GM12878 (cell line): ENCODE data around the gene SMIM38. TPM values are rescaled to one million over a fixed set of nuclear protein-coding genes. Genes with fewer than 3 reads are reported as not detected.

Experiments
- ATAC-seq: fragments of 200-7000 bp; cut with Tn5 transposase; 3 replicates; pipeline ENCODE4 v1.9.1; 2020; ENCODE audit warnings: mild to moderate bottlenecking, moderate library complexity
- BruUV-seq: library from RNA; stranded (reverse); fragments of 400-500 nt; replicated peaks from 2 replicates; lab custom pipeline; 2021; lab: Mats Ljungman, UMichigan
- CTCF ChIA-PET: fragments of 300-600 bp; sonication (Branson Sonifier 250); formaldehyde crosslinking; extraction: SDS; loops from one replicate; lab custom pipeline; 2021; ENCODE audit warnings: inconsistent platforms; lab: Yijun Ruan, JAX
- POLR2A ChIA-PET: fragments of 350-600 bp; formaldehyde crosslinking; extraction: SDS; loops from one replicate; lab custom pipeline; 2021; ENCODE audit warnings: inconsistent platforms; lab: Charles Lee
- RAD21 ChIA-PET: fragments of 300-600 bp; sonication (Branson Sonifier 250); formaldehyde crosslinking; loops from one replicate; lab custom pipeline; 2023; ENCODE audit warnings: antibody characterized with exemption; ENCODE audit not compliant: unreplicated experiment; lab: Charles Lee
- SMC1A ChIA-PET: fragments of 300-600 bp; sonication (Branson Sonifier 250); formaldehyde crosslinking; loops from one replicate; lab custom pipeline; 2023; ENCODE audit not compliant: unreplicated experiment, uncharacterized antibody; lab: Charles Lee
- DNase-seq: peaks from one replicate; pipeline ENCODE4 v3.0.0-alpha.2; 2011; ENCODE audit warnings: low read depth, low spot score
- FAIRE-seq: peaks from 3 replicates; lab custom pipeline; 2011; peaks lifted over from hg19 to GRCh38; lab: Jason Lieb, UNC
- H2AFZ ChIP-seq: 2 replicates; pipeline ENCODE4 v1.6.0; 2011; ENCODE audit warnings: low read depth, low read length, control low read depth; ENCODE audit not compliant: control insufficient read depth
- H3K27ac ChIP-seq: 2 replicates; pipeline ENCODE4 v1.5.1; 2011; ENCODE audit warnings: control low read depth; ENCODE audit not compliant: control insufficient read depth, insufficient read depth
- H3K27me3 ChIP-seq, 2 experiments: replicated peaks in 1 of 2; 2 replicates each; pipeline versions ENCODE4 v1.6.0 to v1.6.1; 2011; ENCODE audit warnings: low read length in 1 of 2; ENCODE audit not compliant: control insufficient read depth in 2 of 2, insufficient read depth in 2 of 2
- H3K36me3 ChIP-seq, 2 experiments: 2 replicates each; pipeline ENCODE4 v1.5.1; 2011; ENCODE audit warnings: low read length in 1 of 2; ENCODE audit not compliant: control insufficient read depth in 2 of 2, insufficient read depth in 2 of 2
- H3K4me1 ChIP-seq: 2 replicates; pipeline ENCODE4 v1.6.1; 2011; ENCODE audit warnings: mild to moderate bottlenecking, low read length, moderate library complexity, mixed read lengths; ENCODE audit not compliant: control insufficient read depth, insufficient read depth
- H3K4me2 ChIP-seq: 2 replicates; pipeline ENCODE4 v1.6.0; 2011; ENCODE audit warnings: control low read depth; ENCODE audit not compliant: control insufficient read depth, insufficient read depth
- H3K4me3 ChIP-seq: fragments of 200-600 bp; sonication (generic); 2 replicates; pipeline ENCODE4 v1.5.1; 2016
- H3K79me2 ChIP-seq: 2 replicates; pipeline ENCODE4 v1.6.0; 2011; ENCODE audit warnings: low read length; ENCODE audit not compliant: control insufficient read depth, insufficient read depth
- H3K9ac ChIP-seq: 2 replicates; pipeline ENCODE4 v1.8.0; 2011; ENCODE audit warnings: low read length, control low read depth, mixed read lengths; ENCODE audit not compliant: control insufficient read depth, insufficient read depth
- H3K9me3 ChIP-seq: replicated peaks from 3 replicates; pipeline ENCODE4 v1.5.1; 2011; ENCODE audit warnings: mild to moderate bottlenecking, low read length; ENCODE audit not compliant: control insufficient read depth, insufficient read depth
- H4K20me1 ChIP-seq: 2 replicates; pipeline ENCODE4 v1.6.0; 2011; ENCODE audit not compliant: control insufficient read depth, insufficient read depth
- ATF7 ChIP-seq: fragments of 450-650 bp; IDR thresholded peaks from 2 replicates; pipeline ENCODE4 v1.6.1; 2016; ENCODE audit warnings: low read depth, mild to moderate bottlenecking
- BHLHE40 ChIP-seq, 2 experiments: fragments of 450-650 bp in 1 of 2; IDR thresholded peaks; 2 replicates each; pipeline ENCODE4 v1.6.1; 2011 to 2017; ENCODE audit warnings: low read depth in 2 of 2, borderline replicate concordance in 1 of 2, improper control_type of control experiment in 1 of 2, low read length in 1 of 2, mild to moderate bottlenecking in 1 of 2
- GABPA ChIP-seq: IDR thresholded peaks from 2 replicates; pipeline ENCODE4 v1.6.1; 2014; ENCODE audit warnings: antibody characterized with exemption, low read depth, mild to moderate bottlenecking, inconsistent platforms
- KAT2A ChIP-seq: conservative IDR thresholded peaks from 2 replicates; pipeline ENCODE4 v1.6.1; 2011; ENCODE audit warnings: low read depth, low read length; ENCODE audit not compliant: control insufficient read depth
- POU2F2 ChIP-seq: IDR thresholded peaks from 3 replicates; pipeline ENCODE4 v1.6.1; 2011; ENCODE audit warnings: low read depth, mild to moderate bottlenecking, low read length, borderline replicate concordance
- ZBTB40 ChIP-seq: fragments of 450-650 bp; IDR thresholded peaks from 2 replicates; pipeline ENCODE4 v1.6.1; 2016; ENCODE audit warnings: mild to moderate bottlenecking, moderate library complexity, borderline replicate concordance
- ZNF622 ChIP-seq: fragments of 450-650 bp; IDR thresholded peaks from 2 replicates; pipeline ENCODE4 v1.6.1; 2017; ENCODE audit warnings: mild to moderate bottlenecking, inconsistent platforms
- ZSCAN29 ChIP-seq: fragments of 450-650 bp; IDR thresholded peaks from 2 replicates; pipeline ENCODE4 v1.6.1; 2017; ENCODE audit warnings: mild to moderate bottlenecking, moderate library complexity
- WGBS: methylation state at CpG from one replicate; pipeline ENCODE4 v1.1.6; 2016; ENCODE audit warnings: low lambda C conversion rate; ENCODE audit not compliant: insufficient replicate concordance, insufficient coverage; ENCODE audit errors: missing lambda C conversion rate; 5-methylcytosine and 5-hydroxymethylcytosine counted together
- in situ Hi-C: fragments of 300-500 bp; cut with MboI; formaldehyde crosslinking; loops from 9 replicates; pipeline ENCODE4 v1.14.3; 2018; ENCODE audit warnings: mixed read lengths
- intact Hi-C: fragments of 100-400 bp; cut with micrococcal nuclease; formaldehyde crosslinking; loops from one replicate; pipeline ENCODE4 v1.14.2; 2022; ENCODE audit not compliant: unreplicated experiment
- polyA plus RNA-seq, 11 experiments: library from polyadenylated mRNA; depleted of rRNA in 4 of 11; unstranded in 6 of 11; stranded (reverse) in 5 of 11; fragments of >200 nt; fragmentation: Nextera tagmentation in 4 of 11; fragmentation: Illumina TruSeq in 1 of 11; extraction: Ambion mirVana in 4 of 11; extraction: Trizol in 1 of 11; gene quantifications; 1 replicate in 1 of 11; 2 replicates in 10 of 11; pipeline versions ENCODE4 v1.2.1 to v1.2.3, GENCODE V29; 2011 to 2016; ENCODE audit warnings: inconsistent platforms in 2 of 11, missing spikeins in 2 of 11, low read depth in 1 of 11
- total RNA-seq, 4 experiments: library from RNA; depleted of rRNA in 3 of 4; stranded (reverse); fragments of >200 nt in 3 of 4; fragmentation: Illumina TruSeq in 1 of 4; extraction: Trizol in 1 of 4; gene quantifications; 2 replicates each; pipeline versions ENCODE4 v1.2.1 to v1.2.3, GENCODE V29; 2013 to 2021
- TF ChIP-seq, protein P1 (sequence below): fragments of 450-650 bp; IDR thresholded peaks from 2 replicates; pipeline ENCODE4 v1.6.1; 2017; ENCODE audit warnings: mild to moderate bottlenecking, moderate library complexity
- TF ChIP-seq, protein P2 (sequence below): fragments of 450-650 bp; IDR thresholded peaks from 2 replicates; pipeline ENCODE4 v1.6.1; 2017; ENCODE audit warnings: mild to moderate bottlenecking

SMIM38 gene
- total and polyA plus RNA-seq, 10 of the 15 experiments (the other 5 are each of a cell fraction or from before 2014, with no cell fraction given), result 0.15 to 5.0 (median 2.1) TPM; not detected in 1

- H3K27me3 ChIP-seq, result no peaks in the 10 kb centered on the region
- no peaks in the 10 kb centered on the region for H3K36me3 ChIP-seq
- H3K4me3 ChIP-seq, result no peak overlapping the region
- H3K4me2 ChIP-seq, result no peak overlapping the region
- intact Hi-C loops, result no loop called here
- no peak overlapping the region for H3K27ac ChIP-seq
- H3K79me2 ChIP-seq, result no peaks in the 10 kb centered on the region
- ChIA-PET SMC1A (no interaction called here), RAD21 (interaction anchor here (1.4 kb wide), 1 partner anchor 66 kb away, joined by 3 read pairs; no protein-coding TSS in a partner anchor), CTCF (interaction anchor here (0.8 to 1.1 kb wide), 2 partner anchors 12 to 153 kb away, joined by 3 to 4 read pairs; partner anchors contain the start of gene SMIM38), POLR2A (no interaction called here)
- in situ Hi-C loops, result no loop called here
- no peak overlapping the region for H2AFZ ChIP-seq
- no TSS peak for BruUV-seq
- DNase-seq, result no peak
- FAIRE-seq, result no peak
- peaks cover 11% of the 10 kb centered on the region for H3K4me1 ChIP-seq
- TF ChIP-seq POU2F2, result no peak
- TF ChIP-seq KAT2A, result no peak
- no peak for TF ChIP-seq ZNF622
- TF ChIP-seq BHLHE40 (IDR thresholded peaks at IDR 0.05; ENCODE audit: borderline replicate concordance in 1 of 2, low read depth in 2 of 2, low read length in 1 of 2), result peak in 1 of 2 experiments; percentile 10; a peak in 1 of 4 replicates
- TF ChIP-seq, protein P1, sequence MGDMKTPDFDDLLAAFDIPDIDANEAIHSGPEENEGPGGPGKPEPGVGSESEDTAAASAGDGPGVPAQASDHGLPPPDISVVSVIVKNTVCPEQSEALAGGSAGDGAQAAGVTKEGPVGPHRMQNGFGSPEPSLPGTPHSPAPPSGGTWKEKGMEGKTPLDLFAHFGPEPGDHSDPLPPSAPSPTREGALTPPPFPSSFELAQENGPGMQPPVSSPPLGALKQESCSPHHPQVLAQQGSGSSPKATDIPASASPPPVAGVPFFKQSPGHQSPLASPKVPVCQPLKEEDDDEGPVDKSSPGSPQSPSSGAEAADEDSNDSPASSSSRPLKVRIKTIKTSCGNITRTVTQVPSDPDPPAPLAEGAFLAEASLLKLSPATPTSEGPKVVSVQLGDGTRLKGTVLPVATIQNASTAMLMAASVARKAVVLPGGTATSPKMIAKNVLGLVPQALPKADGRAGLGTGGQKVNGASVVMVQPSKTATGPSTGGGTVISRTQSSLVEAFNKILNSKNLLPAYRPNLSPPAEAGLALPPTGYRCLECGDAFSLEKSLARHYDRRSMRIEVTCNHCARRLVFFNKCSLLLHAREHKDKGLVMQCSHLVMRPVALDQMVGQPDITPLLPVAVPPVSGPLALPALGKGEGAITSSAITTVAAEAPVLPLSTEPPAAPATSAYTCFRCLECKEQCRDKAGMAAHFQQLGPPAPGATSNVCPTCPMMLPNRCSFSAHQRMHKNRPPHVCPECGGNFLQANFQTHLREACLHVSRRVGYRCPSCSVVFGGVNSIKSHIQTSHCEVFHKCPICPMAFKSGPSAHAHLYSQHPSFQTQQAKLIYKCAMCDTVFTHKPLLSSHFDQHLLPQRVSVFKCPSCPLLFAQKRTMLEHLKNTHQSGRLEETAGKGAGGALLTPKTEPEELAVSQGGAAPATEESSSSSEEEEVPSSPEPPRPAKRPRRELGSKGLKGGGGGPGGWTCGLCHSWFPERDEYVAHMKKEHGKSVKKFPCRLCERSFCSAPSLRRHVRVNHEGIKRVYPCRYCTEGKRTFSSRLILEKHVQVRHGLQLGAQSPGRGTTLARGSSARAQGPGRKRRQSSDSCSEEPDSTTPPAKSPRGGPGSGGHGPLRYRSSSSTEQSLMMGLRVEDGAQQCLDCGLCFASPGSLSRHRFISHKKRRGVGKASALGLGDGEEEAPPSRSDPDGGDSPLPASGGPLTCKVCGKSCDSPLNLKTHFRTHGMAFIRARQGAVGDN, result no peak
- TF ChIP-seq, protein P2, sequence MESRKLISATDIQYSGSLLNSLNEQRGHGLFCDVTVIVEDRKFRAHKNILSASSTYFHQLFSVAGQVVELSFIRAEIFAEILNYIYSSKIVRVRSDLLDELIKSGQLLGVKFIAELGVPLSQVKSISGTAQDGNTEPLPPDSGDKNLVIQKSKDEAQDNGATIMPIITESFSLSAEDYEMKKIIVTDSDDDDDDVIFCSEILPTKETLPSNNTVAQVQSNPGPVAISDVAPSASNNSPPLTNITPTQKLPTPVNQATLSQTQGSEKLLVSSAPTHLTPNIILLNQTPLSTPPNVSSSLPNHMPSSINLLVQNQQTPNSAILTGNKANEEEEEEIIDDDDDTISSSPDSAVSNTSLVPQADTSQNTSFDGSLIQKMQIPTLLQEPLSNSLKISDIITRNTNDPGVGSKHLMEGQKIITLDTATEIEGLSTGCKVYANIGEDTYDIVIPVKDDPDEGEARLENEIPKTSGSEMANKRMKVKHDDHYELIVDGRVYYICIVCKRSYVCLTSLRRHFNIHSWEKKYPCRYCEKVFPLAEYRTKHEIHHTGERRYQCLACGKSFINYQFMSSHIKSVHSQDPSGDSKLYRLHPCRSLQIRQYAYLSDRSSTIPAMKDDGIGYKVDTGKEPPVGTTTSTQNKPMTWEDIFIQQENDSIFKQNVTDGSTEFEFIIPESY, result no peak
- 0 out of 2 replicates have a peak, but pooled peaks have one; percentile 14 for TF ChIP-seq ATF7
- no peak for TF ChIP-seq ZSCAN29
- TF ChIP-seq ZBTB40, result no peak
- TF ChIP-seq GABPA, result no peak
- ATAC-seq, result peak; percentile 67
- no peaks in the 10 kb centered on the region for H4K20me1 ChIP-seq
- no peak overlapping the region for H3K9ac ChIP-seq
- peaks cover 30% of the 10 kb centered on the region; the same call in 2 of the 3 replicates for H3K9me3 ChIP-seq
- WGBS, result 0% methylated on average over 7 of the region's 7 CpGs
These were observed 11.3 kb upstream of the SMIM38 start for GRCh38 chr11:69144316-69145049.
